DMS79 treated with DMSO at 0.1 percent for 48 hours (cell line): ENCODE measurements around the gene TET3.
"Not testable (repeated sequence)": the region's sequence is repeated elsewhere in the genome, so short reads cannot be mapped to it uniquely, and the experiment has no call there.

Experiments used
- DNase-seq: peaks from one replicate; lab custom pipeline; 2025; lab: John Stamatoyannopoulos, UW

TET3 gene

GRCh38 chr2:73984203-73984921, at the start of gene TET3:
Gene TET3 (plus strand): TSS chr2:73984910. CDS start chr2:73986404, 1,494 bp downstream.
- peak; percentile 17 for DNase-seq

DNA sequence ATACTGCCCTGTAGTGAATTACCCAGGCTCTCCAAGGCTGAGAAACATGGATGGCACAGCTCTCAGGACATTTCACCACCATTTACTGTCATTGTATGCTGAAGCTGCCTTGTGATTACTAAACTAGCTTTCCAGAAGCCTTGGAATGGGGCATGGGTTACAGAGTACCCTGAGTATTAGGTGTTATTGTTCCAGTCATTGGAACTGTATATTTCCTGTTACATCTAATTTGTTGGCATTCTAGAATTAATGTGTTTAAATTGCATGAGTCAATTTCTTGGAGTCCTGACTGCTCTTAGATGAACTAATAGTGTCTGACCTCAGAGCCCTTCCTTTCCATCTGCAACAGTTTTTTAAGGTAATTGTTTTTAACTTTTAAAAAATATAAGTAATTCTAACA, 49.1 kb upstream of the TET3 start:
- no peak for DNase-seq

DNA sequence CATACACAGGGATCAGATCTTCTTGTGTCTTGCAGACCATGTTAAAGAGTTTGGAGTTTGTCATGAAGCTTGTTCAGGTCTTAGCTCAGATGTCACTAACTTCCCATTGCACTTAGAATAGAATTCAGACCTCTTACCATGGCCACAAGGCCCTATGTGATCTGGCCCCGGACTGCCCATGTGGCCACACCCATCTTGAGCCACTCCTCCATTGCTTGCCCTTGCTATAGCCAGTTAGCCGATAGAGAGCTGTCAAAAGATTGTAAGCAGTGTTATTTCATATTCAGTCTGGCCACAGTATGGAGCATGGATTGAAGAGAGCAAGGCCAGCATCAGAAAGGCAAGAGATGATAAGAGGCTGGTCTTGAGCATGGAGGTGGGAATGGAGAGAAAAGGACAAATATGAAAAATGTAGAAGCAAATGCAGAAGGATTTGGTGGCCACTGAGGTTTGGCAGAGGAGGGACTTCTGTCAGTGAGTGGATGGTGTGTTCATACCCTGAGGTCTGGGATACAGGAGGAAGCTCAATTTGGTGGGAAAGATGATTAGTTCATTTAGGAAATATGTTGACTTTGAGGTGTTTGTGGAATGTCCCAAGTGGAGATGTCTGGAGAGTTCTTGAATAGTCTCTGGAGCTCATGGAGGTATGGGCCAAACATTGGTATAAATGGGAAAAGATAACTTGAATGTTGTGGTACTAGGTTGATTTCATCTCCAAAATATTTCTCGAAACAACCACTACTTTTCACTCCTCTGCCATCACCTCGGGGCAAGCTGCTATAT, 47.4 kb upstream of the TET3 start:
- no peak for DNase-seq

GRCh38 chr2:73937899-73938298, 46.8 kb upstream of the TET3 start:
- DNase-seq = no peak

DNA sequence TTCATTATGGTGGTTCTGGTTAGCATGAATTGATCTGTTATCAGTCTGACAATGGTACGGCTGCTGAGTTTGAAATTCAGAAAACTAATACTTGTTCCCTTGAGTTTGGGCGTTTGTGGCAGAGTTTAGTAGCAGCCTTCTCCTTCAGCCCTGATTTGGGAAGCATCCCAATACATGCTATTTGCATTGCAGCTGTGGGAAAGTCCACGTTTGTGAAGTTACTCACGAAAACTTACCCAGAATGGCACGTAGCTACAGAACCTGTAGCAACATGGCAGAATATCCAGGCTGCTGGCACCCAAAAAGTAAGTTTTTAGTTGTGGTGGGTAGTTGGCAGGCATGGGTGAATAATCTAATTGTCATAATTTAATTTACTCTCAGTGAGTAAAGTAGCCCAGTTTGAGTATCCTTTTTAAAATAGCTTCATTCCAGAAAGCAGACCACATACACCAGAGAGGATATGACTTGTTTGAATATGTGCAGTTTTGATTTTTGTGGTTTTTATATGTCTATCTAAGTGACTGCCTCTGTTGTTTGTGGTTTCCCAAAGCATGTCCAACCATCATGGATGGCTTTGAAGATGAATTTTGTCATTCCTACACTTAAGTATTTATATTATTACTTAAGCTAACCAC, 45.9 kb upstream of the TET3 start:
- no peak for DNase-seq

DNA sequence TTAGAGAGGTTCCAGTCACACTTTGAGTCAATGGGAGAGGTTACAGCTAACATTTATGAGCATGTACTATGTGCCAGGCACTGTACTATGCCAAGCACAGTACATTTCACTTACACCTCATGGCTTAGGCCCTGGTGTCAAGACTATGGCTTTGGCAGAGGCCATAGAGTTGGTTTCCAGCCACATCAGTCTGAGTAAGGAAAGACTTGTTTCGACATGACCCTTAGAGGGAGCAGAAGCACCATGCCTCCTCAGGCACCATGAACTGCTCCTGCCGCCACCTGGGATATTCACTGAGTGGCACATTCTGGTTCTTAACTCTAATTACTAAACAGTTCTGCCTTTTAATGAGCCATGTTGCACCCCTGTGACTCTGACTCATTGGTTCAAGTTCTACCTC, 45.3 kb upstream of the TET3 start:
- no peak for DNase-seq

DNA sequence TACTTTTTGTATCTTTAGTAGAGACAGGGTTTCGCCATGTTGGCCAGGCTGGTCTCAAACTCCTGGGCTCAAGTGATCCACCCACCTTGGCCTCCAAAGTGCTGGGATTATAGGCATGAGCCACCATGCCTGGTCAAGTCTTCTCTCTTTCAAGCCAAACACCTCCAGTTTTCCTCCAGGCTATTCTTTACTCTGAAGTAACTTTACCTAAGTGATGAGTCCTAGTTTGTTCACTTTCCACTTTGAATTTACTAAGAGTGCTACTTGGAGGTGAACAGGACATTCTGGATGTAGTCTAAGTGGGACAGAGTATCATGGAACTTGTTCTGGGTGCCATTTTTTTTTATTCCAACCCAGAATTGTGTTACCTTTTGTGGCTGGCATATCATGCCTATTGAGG, 44.6 kb upstream of the TET3 start:
- DNase-seq = not testable (repeated sequence)

DNA sequence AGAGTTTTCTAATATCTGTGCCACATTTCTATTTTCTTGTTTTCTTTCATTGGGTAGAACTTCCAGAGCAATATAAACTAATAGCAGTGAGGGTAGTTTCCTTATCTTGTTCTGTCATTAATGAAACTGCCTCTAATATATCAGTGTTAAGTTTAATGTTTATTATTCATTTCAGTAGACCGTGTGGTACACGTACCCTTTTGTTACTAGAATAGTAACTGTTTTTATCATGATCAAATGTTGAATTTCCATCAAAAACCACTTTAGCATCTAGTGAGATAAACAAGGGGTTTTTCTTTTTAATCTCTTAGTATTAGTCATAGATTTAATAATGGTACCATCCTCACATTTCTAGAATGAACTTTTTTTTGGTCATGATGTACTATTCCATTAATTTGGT, 42.0 kb upstream of the TET3 start:
- DNase-seq = no peak

- DNase-seq = no peak
Measured at GRCh38 chr2:73944714-73945113, 40.0 kb upstream of the TET3 start.

GRCh38 chr2:73946215-73946614, 38.5 kb upstream of the TET3 start:
- no peak for DNase-seq

DNA sequence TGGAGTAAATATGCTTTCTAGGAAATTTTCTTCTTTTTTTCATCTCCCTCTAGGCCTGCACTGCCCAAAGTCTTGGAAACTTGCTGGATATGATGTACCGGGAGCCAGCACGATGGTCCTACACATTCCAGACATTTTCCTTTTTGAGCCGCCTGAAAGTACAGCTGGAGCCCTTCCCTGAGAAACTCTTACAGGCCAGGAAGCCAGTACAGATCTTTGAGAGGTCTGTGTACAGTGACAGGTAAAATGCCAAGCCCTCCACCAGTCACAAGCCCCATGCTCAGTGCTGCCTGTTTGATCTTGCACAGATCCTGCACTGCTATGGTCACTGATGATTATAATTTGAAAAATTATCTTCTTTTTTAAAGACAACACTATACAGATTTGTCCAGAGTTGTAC, 38.0 kb upstream of the TET3 start:
- DNase-seq = no peak

GRCh38 chr2:73947412-73948018, 37.2 kb upstream of the TET3 start:
- no peak for DNase-seq

- no peak for DNase-seq
Measured at GRCh38 chr2:73949802-73950201, 34.9 kb upstream of the TET3 start.

DNA sequence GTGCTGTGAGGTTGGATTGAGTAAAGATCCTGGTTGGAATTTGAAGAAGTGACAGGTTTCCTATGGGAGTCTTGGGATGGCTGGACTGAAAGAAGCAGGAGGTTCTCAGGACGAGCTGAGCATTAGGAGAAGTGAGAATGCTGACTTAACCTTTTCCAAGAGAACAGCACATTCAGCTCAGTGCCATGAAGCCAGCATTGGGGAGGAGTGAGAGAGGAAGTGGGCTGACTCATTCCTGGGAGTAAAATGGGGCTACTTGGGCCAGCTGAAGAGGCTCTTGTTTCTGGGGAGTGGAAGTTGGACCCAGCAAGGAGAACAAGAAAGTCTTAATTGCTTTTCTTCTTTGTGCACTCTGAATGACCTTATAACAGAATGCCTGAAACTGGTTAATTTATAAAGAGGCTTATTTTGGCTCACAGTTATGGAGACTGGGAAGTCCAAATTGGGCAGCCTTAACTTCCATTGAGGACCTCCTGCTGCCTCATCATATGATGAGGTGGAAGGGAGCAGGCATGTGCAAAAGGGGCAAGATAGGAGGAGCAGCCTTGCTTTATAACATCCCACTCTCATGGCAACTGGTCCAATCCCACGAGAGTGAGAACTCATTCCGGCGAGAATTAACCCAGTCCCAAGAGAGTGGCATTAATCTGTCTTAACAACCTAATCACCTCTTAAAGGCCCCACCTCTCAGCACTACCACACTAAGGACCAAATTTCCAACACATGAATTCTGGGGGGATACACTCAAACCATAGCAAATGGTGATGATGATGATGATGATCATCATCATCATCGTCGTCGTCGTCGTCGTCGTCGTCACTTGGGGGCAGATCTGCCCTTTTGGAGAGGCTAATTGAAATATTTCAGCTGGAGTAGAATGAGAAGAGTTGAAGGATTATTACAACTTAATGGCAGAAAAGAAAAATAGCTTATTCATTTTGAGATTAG, 31.9 kb upstream of the TET3 start:
- no peak for DNase-seq

- DNase-seq = no peak
Measured at GRCh38 chr2:73956218-73956865, 28.4 kb upstream of the TET3 start.

GRCh38 chr2:73961274-73961673, 23.4 kb upstream of the TET3 start:
- no peak for DNase-seq

- DNase-seq = no peak
Measured at GRCh38 chr2:73961823-73962615, 22.7 kb upstream of the TET3 start.

- DNase-seq = no peak
Measured at GRCh38 chr2:73962798-73963197, 21.9 kb upstream of the TET3 start.

DNA sequence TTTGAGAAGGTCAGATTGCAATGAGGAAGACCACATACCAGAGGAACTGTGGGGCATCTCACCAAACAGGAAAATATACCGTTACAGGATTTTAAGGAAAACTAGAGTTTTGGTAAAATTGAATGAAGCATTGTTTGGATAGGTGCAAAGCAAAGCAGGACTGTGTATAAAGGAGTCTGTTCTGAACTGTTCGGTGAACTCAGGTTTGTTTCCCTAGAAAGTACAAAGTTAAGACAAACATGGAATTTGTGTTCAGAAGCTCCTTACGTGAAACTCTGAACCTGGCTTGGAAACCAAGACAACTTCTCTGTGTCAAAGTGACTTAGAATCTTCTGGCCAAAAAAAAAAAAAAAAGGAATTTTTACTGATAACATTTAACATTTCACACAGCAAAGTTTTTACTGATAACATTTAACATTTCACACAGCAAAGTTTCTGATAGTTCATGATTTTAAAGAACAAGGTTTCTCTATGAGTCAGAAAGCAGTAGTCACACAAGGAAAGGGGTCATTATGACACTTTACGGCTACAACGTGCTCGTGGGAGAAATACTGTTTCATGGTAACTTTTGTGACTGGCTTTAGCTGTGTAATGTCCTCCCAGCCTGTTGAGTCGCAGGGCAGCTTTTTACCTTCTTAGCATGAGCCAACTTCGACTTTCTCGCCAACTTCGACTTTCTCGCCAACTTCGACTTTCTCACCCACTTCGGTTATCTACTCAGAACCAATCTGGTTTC, 21.2 kb upstream of the TET3 start:
- no peak for DNase-seq
